GM15510 (cell line): ENCODE results near the gene GJB4.

Experiments
- POLR2A ChIP-seq: IDR thresholded peaks from 3 replicates; pipeline ENCODE4 v1.6.1; 2011; ENCODE audit warnings: borderline replicate concordance; ENCODE audit not compliant: insufficient read length; ENCODE audit errors: extremely low read depth

GJB4 gene

DNA sequence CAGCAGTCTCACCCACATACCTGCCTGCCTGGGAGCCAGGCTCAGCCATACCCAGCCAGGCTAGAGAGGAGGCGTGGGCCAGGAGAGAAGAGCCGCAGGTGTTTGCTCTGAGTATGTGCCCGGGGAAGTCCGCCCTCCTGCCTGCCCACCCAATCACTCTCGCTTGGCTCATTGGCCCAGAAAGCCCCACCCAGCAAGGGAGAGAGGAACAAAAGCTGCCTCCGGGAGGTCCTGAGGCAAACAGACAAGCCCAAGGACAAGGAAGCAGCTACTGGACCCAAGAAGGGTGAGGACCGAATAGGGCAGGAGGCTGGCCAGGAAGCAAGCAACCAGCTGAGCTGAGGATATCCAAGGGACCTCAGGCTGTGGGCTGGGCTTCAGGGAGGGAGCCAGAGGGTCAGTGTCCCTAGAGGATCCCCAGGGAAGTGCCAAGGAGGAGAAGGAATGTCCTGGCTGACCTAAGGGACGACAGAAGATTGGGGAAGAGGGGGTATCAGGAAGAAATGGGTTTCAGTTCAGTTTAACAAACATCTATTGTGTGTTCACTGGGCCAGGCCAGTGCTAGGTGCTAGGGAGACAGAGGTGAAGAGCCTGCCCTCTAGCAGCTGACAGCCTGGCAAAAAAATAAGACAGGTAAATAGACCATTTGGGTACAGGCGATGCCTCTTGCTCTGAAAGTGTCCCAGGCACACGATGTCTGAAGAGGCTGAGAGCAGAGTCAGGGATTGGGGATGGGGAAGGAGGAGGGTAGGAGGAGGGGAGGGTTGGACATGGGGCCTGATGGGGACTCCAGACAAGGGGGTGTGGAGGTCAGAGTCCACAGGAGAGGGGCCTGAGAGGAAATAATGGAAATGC lies at the start of gene GJB4:
TSS of gene GJB4 (plus strand) at position 238 of the 855 bp plus-strand sequence. CDS start 1,515 bp downstream, outside the sequence.
- TF ChIP-seq POLR2A, result no peak

GRCh38 chr1:34710812-34711211 lies 48.7 kb upstream of the GJB4 start:
- TF ChIP-seq POLR2A, result no peak

DNA sequence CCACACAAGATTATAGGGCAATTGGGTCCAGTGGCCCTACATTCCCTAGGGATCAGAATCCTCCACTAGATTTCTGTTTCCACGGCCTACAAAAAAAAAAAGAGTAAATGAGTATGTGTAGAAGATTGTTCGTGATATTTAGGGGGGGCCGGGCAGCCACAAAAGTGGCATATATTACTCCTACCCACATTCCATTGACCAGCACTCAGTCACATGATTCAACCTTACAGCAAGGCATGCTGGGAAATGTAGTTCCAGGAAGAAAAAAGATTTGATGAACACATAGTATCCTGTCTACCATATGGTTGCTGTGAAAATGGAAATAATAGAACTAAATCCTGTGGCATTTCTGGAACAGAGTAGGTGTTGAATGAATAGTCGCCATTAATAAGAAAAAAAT lies 48.1 kb upstream of the GJB4 start:
- TF ChIP-seq POLR2A, result no peak

DNA sequence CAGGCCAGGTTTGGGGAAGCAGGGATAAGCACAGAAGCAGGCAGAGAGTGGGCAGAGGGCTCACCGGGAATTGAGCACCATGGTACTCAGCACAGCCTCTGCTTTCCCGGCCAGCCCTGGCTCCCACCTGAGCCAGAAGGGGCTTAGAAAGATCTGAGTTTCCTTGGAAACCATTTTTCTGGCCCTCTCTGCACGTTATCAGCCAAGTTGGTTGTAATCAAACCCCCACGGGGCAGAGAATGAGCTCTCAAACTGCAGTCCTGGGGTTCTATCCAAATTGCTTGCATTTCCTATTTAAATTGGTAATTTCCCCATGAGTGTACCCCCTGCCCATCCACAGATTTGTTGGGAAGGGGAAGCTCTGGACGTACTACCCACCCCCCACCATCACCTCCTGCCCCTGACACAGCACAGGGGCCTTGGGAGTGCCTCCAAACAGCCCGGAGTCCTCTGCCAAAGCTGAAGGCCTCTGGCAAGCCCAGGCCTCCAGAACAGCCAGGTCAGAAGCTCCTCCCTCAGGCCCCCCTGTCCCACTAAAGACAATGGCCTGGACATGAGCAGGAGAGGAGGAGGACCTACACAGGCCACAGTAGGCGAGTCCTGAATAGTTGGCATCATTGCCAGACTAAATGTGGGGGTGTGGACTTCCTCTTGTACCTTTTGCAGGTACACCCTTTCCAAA lies 47.4 kb upstream of the GJB4 start:
- TF ChIP-seq POLR2A, result no peak

- no peak for TF ChIP-seq POLR2A
Observed at GRCh38 chr1:34713443-34713842, 46.1 kb upstream of the GJB4 start.

DNA sequence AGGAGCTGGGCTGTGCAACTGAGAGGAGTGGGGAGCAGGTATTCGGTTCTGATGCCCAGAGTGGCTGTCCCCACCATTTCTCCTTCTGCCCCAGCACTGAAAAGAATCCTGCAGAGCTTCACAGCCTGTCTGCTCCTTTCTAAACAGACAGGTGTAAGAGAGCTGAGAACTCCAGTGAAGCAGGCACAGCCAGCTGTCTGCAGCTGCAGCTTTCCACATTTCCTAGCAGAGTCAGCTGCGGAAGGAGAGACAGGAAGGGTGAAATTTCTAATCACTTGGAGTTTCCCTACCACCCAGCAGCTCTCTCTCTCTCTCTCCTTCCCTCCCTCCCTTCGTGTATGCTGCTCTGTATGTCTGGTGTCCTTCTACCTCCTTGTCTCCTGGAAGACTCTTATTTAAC lies 45.2 kb upstream of the GJB4 start:
- no peak for TF ChIP-seq POLR2A

- no peak for TF ChIP-seq POLR2A
Observed at GRCh38 chr1:34715139-34715538, 44.4 kb upstream of the GJB4 start.

DNA sequence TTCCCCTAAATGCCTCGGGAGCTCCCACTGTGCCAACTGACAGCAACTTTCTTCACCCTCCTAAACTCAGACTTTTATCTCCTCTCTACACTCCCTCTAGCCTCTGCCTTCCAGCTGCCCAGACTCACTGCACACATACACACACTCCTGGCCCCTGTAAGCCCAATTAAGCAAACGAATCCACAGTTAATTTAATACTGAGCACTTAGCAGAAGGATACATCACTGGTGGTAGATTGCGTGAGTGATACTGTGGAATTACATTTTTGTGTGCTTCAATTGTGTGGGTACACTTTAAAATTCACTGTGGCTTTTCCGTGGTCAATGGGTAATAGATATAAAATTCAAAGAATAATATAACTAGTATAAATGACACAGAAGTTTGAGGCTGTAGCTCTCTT lies 38.3 kb upstream of the GJB4 start:
- no peak for TF ChIP-seq POLR2A

DNA sequence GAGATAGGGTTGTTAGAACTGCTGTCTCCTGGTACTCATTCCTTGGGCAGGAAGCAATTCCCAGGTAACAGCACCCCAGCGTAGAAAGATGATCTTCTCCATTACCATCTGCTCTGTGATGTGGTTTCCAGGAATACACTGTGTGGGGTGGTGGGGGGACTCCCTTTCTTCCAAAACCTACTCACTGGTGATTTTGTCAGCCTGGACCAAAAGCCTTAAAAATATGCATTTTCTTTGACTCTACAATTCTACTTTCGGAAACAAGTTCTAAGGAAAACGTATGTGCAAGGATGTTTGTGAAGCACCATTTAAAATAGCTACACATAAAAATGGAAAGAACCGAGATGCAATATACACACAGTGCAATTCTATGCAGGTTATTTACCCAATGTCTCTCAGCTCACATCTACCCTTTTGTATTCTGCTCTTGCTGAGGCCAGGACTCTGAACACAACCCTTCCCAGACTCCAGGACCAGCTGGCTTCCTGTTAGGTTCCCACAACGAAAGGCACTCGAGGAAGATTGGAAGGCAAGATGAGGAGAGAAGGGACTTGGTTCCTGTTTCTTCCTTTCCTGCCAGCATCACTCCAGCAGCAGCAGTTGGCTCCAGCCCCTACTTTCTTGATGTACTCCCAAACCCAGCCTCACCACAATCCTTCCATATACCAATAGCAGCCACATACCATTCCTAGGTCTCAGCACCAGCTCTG lies 37.7 kb upstream of the GJB4 start:
- no peak for TF ChIP-seq POLR2A

DNA sequence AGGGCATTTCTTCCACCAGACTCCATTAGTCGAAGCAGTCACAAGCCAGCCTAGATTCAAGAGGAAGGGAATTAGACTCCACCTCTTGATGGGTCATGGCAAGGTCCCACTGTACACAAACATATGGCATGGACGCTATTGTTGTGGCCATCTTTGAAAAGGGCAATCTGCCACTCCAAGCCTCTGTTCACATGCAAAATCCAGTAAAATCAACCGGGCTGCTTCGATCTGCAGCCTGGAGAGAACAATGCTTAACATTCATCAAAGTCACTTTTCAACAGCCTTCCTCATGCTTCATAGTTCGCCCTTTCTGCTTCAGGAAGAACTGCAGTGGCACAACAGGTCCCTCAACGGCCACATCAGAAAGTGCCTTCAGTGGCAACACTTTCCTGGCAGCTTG lies 32.7 kb upstream of the GJB4 start:
- no peak for TF ChIP-seq POLR2A

- no peak for TF ChIP-seq POLR2A
Observed at GRCh38 chr1:34730485-34730884, 29.1 kb upstream of the GJB4 start.

- no peak for TF ChIP-seq POLR2A
Observed at GRCh38 chr1:34736692-34737091, 22.8 kb upstream of the GJB4 start.

DNA sequence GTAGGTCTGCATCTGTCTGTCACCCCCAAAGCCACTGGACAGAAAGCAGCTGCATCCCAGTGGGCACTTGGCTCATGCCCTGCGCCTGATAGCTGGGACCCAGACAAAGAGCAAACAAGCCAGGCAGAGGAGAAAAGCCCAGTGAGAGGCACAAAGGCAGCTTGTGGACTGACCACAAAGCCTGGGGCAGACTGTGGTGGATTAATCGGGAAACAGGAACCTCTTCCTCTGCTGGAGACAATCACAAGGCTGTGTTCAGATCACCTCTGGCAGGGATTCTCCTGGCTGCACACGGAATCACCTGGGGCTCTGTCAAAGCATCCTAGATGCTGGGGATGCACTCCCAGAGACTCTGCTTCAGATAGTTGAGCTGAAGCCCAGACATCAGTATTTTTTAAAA lies 19.9 kb upstream of the GJB4 start:
- TF ChIP-seq POLR2A, result no peak

- no peak for TF ChIP-seq POLR2A
Observed at GRCh38 chr1:34740161-34740868, 19.2 kb upstream of the GJB4 start.

GRCh38 chr1:34742667-34743270 lies 16.8 kb upstream of the GJB4 start:
- no peak for TF ChIP-seq POLR2A

GRCh38 chr1:34743775-34744174 lies 15.8 kb upstream of the GJB4 start:
- TF ChIP-seq POLR2A, result no peak
